HG03469 (cell line): Measurements from ENCODE around the gene MGST3.
"Not testable (repeated sequence)": the region's sequence is repeated elsewhere in the genome, so short reads cannot be mapped to it uniquely, and the experiment has no call there.

Experiments
- ATAC-seq: cut with Tn5 transposase; IDR thresholded peaks from one replicate; pipeline ENCODE4 v1.9.1; 2021; ENCODE audit warnings: mild to moderate bottlenecking, moderate library complexity, moderate number of reproducible peaks; ENCODE audit not compliant: unreplicated experiment

MGST3 gene

DNA sequence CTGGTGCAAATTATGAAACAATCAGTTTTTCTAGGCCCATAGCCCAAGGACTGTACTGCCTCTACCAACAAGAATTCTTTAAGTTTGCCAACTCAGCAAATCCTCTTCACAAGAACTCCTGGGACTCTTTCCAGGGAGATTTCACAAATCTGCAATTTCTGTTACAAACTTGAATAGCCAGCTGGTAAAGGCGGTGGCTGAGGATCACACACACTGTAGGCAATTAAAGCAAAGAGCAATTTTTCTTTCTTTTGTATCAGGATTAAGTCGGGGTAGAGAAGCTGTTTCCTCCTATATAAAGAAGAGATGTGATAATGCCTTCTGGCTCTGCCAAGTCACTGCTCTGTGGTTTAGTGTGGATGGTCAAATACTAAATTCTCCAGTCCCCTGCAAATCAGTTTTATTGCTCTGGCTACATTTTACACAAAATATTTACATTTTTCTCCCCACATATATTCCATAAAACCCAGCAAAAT, 65.6 kb downstream of the MGST3 start:
- ATAC-seq = no peak

DNA sequence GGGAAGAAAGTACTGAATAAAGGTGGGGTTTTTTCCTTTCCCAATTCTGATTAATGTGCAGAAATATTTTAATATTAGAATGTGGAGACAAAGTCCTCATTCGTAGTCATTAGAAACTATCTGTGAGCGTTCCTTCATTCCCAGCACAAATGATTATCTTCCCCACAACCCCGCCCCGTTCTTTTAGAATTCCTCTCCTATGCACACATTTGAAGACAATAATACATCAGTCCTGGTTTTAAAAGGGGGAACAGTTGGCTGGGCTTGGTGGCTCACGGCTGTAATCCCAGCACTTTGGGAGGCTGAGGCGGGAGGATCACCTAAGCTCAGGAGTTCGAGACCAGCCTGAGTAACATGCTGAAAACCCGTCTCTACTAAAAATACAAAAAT, 66.5 kb downstream of the MGST3 start:
- no peak for ATAC-seq

DNA sequence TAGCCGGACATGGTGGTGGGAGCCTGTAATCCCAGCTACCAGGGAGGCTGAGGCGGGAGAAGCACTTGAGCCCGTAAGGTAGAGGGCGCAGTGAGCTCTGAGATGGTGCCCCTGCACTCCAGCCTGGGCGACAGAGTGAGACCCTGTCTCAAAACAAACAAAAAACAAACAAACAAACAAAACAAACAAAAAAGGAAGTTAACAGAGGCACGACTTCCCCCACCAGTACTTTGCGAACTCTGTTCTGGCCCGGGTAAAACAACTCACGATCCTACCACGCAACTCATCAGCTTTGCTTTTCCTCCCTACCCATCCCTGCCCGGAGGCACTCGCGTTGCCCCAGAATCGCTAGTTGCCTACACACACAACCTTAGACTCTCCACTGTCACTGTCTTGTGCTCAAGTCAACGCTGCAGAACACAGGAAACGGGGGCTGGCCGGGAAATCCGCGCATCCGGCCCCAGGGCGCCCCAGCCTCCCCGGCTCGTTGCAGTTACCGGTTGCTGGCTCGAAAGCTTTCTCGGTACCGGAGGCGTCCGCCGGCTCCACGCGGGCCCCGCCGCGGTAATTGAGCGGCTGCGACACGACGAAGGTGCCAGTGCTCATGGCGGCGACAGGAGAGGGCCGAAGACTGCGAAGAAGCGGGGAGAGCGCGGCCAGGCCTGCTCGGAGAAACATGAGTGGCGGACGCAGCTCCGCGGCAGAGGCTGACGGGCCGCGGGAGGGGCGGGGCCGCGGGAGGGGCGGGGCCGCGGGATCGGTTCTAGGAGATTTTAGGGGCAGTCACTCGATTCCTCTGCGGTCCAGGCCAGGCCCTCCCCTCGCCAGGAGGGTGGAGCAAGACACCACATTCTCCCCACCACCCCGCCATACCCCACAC, 67.1 kb downstream of the MGST3 start, which contains the start of gene ALDH9A1:
TSS of gene ALDH9A1 (minus strand) at position 682 of the 880 bp plus-strand sequence. CDS start at position 678, 4 bp downstream.
- peak; percentile 80 for ATAC-seq

DNA sequence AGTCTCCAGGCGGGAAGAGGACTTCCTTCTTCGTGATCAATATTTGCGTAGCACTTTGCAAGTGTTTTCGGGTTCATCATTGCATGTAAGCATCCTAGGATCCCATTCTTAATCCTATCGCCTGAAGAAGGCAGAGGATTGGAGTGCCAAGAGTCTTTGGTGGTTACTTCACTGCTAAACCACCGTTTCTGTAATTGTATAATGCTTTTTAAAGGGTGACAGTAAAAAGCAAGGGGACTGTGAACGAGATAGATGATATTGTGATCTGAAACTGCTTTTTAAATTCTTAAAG, 67.7 kb downstream of the MGST3 start:
- ATAC-seq = no peak

DNA sequence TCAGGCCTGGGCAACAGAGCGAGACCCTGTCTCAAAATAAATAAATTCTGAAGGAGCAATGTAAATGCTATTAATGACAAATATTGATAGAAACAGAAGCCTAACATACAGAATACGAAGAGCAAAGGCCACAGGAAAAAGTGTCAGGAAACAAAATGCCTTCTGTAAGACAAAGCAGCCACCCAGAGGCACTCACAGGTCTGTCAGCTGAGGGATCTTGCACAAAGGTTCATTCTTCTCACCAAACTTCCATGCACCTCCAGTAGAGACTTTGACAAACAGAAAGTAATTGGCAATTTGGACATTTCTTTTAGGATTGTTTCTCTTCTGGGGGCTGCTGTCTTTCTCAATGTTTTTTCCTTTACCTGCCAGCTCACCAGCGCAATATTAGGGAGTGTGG, 68.5 kb downstream of the MGST3 start:
- ATAC-seq = no peak

DNA sequence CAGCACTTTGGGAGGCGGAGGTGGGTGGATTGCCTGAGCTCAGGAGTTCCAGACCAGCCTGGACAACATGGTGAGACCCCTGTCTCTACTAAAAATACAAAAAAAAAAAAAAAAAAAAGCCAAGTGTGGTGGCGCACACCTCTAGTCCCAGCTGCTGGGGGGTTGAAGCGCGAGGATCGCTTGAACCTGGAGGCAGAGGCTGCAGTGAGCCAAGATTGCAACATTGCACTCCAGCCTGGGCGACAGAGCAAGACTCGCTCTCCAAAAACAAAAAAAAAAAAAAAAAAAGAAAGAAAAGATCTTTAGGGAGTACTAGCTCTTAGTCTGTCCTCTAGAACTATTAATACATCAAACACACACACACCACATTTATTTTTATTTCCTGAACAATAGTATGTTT, 70.9 kb downstream of the MGST3 start:
- ATAC-seq = not testable (repeated sequence)

DNA sequence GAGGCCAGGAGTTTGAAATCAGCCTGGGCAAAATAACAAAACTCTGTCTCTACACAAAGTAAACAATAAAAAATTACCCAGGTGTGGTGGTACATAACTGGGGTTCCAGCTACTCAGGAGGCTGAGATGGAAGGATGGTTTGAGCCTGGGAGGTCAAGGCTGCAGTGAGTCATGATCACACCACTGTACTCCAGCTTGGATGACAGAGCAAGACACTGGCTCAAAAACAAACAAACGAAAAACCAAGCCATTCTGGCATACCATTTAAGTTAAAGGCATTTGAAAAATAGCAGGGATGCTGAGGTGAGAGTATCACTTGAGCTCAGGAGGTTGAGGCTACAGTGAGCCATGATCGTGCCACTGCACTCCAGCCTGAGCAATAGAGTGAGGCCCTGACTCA, 72.6 kb downstream of the MGST3 start:
- ATAC-seq = no peak
